MM.1S (cell line): ENCODE results near the gene C1QTNF7.

Experiments
- DNase-seq: peaks from one replicate; pipeline ENCODE4 v3.0.0-alpha.2; 2015
- H2AFZ ChIP-seq: fragments of 300-600 bp; sonication (generic); 2 replicates; pipeline ENCODE4 v1.6.0; 2016; ENCODE audit warnings: antibody characterized with exemption, low read length
- H3F3A ChIP-seq: fragments of 300-600 bp; sonication (generic); 2 replicates; pipeline ENCODE4 v1.6.1; 2016; ENCODE audit warnings: mild to moderate bottlenecking, antibody characterized with exemption, low read length, moderate library complexity, mixed read lengths; ENCODE audit not compliant: insufficient read depth
- H3K27ac ChIP-seq: fragments of 300-600 bp; sonication (generic); 2 replicates; pipeline ENCODE4 v1.5.1; 2016; ENCODE audit warnings: mild to moderate bottlenecking, low read length
- H3K27me3 ChIP-seq: fragments of 300-600 bp; sonication (generic); replicated peaks from 2 replicates; pipeline ENCODE4 v1.6.0; 2016; ENCODE audit warnings: low read length; ENCODE audit not compliant: insufficient read depth
- H3K36me3 ChIP-seq: fragments of 300-600 bp; sonication (generic); replicated peaks from 2 replicates; pipeline ENCODE4 v1.6.1; 2016; ENCODE audit warnings: mild to moderate bottlenecking, low read length, mixed read lengths; ENCODE audit not compliant: insufficient read depth
- H3K4me1 ChIP-seq: fragments of 300-600 bp; sonication (generic); 2 replicates; pipeline ENCODE4 v1.6.1; 2016; ENCODE audit warnings: low read length, mixed read lengths
- H3K4me2 ChIP-seq: fragments of 300-600 bp; sonication (generic); 2 replicates; pipeline ENCODE4 v1.6.0; 2016; ENCODE audit warnings: low read depth, low read length
- H3K4me3 ChIP-seq: fragments of 300-600 bp; sonication (generic); 2 replicates; pipeline ENCODE4 v1.5.1; 2016; ENCODE audit warnings: low read length, mixed read lengths
- H3K79me2 ChIP-seq: fragments of 300-600 bp; sonication (generic); 2 replicates; pipeline ENCODE4 v1.6.1; 2016; ENCODE audit warnings: mixed run types, low read length, mixed read lengths
- H3K9ac ChIP-seq: fragments of 300-600 bp; sonication (generic); 2 replicates; pipeline ENCODE4 v1.6.1; 2016; ENCODE audit warnings: low read length, mixed read lengths
- H3K9me2 ChIP-seq: fragments of 300-600 bp; sonication (generic); replicated peaks from 2 replicates; pipeline ENCODE4 v1.6.1; 2016; ENCODE audit warnings: mild to moderate bottlenecking, low read length, mixed read lengths; ENCODE audit not compliant: insufficient read depth
- H3K9me3 ChIP-seq: fragments of 300-600 bp; sonication (generic); replicated peaks from 2 replicates; pipeline ENCODE4 v1.6.1; 2016; ENCODE audit warnings: mild to moderate bottlenecking, low read length, mixed read lengths; ENCODE audit not compliant: insufficient read depth
- H4K20me1 ChIP-seq: fragments of 300-600 bp; sonication (generic); 2 replicates; pipeline ENCODE4 v1.6.1; 2016; ENCODE audit warnings: mild to moderate bottlenecking, low read length, moderate library complexity, mixed read lengths; ENCODE audit not compliant: insufficient read depth
- EZH2 ChIP-seq: fragments of 300-600 bp; sonication (generic); optimal IDR thresholded peaks from 2 replicates; pipeline ENCODE3; 2017; ENCODE audit warnings: low read depth, mild to moderate bottlenecking, antibody characterized with exemption, low read length, mixed read lengths
- EZH2phosphoT487 ChIP-seq: fragments of 300-600 bp; sonication (generic); IDR thresholded peaks from 2 replicates; pipeline ENCODE4 v1.6.1; 2018; ENCODE audit warnings: antibody characterized with exemption, low read length
- TF ChIP-seq, protein P1 (sequence below): fragments of 300-600 bp; sonication (generic); IDR thresholded peaks from 2 replicates; pipeline ENCODE4 v1.5.1; 2016; ENCODE audit warnings: antibody characterized with exemption, low read length, mixed read lengths

Gene C1QTNF7

GRCh38 chr4:15385928-15386327 is 41.9 kb upstream of the C1QTNF7 start:
- DNase-seq, result no peak
- no peaks in the 10 kb centered on the region for H3K79me2 ChIP-seq
- H3K9me2 ChIP-seq, result no peaks in the 10 kb centered on the region
- no peaks in the 10 kb centered on the region for H3K4me1 ChIP-seq
- no peaks in the 10 kb centered on the region for H3K9me3 ChIP-seq
- no peak overlapping the region for H3K27ac ChIP-seq
- H4K20me1 ChIP-seq, result no peaks in the 10 kb centered on the region
- no peaks in the 10 kb centered on the region for H3F3A ChIP-seq
- TF ChIP-seq EZH2phosphoT487 (no peak), EZH2 (no peak)
- TF ChIP-seq, protein P1, sequence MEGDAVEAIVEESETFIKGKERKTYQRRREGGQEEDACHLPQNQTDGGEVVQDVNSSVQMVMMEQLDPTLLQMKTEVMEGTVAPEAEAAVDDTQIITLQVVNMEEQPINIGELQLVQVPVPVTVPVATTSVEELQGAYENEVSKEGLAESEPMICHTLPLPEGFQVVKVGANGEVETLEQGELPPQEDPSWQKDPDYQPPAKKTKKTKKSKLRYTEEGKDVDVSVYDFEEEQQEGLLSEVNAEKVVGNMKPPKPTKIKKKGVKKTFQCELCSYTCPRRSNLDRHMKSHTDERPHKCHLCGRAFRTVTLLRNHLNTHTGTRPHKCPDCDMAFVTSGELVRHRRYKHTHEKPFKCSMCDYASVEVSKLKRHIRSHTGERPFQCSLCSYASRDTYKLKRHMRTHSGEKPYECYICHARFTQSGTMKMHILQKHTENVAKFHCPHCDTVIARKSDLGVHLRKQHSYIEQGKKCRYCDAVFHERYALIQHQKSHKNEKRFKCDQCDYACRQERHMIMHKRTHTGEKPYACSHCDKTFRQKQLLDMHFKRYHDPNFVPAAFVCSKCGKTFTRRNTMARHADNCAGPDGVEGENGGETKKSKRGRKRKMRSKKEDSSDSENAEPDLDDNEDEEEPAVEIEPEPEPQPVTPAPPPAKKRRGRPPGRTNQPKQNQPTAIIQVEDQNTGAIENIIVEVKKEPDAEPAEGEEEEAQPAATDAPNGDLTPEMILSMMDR, result no peak
- H2AFZ ChIP-seq, result no peak overlapping the region
- no peak overlapping the region for H3K9ac ChIP-seq
- no peak overlapping the region for H3K4me2 ChIP-seq
- H3K4me3 ChIP-seq, result no peak overlapping the region
- no peaks in the 10 kb centered on the region for H3K36me3 ChIP-seq
- no peaks in the 10 kb centered on the region for H3K27me3 ChIP-seq

- H3F3A ChIP-seq, result no peaks in the 10 kb centered on the region
- no peak overlapping the region for H2AFZ ChIP-seq
- no peaks in the 10 kb centered on the region for H3K27me3 ChIP-seq
- H3K9me3 ChIP-seq, result no peaks in the 10 kb centered on the region
- no peak overlapping the region for H3K9ac ChIP-seq
- H3K4me1 ChIP-seq, result no peaks in the 10 kb centered on the region
- H3K4me3 ChIP-seq, result no peak overlapping the region
- H3K27ac ChIP-seq, result no peak overlapping the region
- no peaks in the 10 kb centered on the region for H3K79me2 ChIP-seq
- no peak overlapping the region for H3K4me2 ChIP-seq
- H3K9me2 ChIP-seq, result no peaks in the 10 kb centered on the region
- H3K36me3 ChIP-seq, result no peaks in the 10 kb centered on the region
- no peaks in the 10 kb centered on the region for H4K20me1 ChIP-seq
- no peak for DNase-seq
- TF ChIP-seq EZH2 (no peak), EZH2phosphoT487 (no peak)
- TF ChIP-seq, protein P1, result no peak
Measured at GRCh38 chr4:15390494-15390893, 37.3 kb upstream of the C1QTNF7 start.

DNA sequence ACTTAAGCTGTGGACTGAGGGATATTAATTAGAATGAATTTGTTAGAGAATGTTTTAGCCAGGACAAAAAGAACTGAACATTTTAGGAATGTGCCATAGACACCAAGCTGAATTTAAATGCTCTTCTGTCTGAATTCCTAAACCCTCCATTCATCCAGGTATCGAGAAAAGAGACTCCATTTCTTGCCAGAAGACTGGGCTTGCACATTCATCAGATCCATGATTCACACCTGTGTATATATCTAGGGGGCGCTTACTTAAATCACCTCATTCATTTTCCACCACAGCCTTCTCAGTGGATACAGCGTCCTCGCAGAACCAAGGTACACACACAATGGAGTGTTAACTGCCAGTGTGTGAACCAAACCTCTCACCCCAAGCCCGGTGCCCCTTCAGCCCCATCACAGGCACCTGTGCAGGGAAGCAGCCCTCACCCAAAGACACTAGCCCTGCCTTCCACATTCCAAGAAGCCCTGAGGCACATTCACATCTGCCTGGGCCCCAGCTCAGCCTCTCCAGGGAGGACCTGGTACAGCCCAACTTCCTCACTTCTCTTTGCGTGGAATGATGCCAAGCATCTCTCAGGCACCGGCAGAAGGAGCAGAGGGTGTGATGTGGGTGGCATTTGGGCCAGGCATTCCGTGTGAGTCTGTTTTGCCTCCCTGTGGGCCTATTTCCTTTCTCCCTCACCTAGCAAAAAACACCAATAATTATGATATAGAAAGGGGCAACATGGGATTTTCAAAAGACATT is 35.6 kb upstream of the C1QTNF7 start:
- Histone ChIP-seq H3F3A (no peaks in the 10 kb centered on the region), H3K4me3 (no peak overlapping the region), H3K9ac (no peak overlapping the region), H3K27me3 (no peaks in the 10 kb centered on the region), H2AFZ (no peak overlapping the region), H3K9me3 (no peaks in the 10 kb centered on the region), H3K4me1 (no peaks in the 10 kb centered on the region), H3K36me3 (no peaks in the 10 kb centered on the region), H3K27ac (no peak overlapping the region), H4K20me1 (no peaks in the 10 kb centered on the region), H3K4me2 (no peak overlapping the region), H3K9me2 (no peaks in the 10 kb centered on the region), H3K79me2 (no peaks in the 10 kb centered on the region)
- TF ChIP-seq, protein P1, result no peak
- TF ChIP-seq EZH2, result no peak
- TF ChIP-seq EZH2phosphoT487, result no peak
- no peak for DNase-seq
